ENCODE measurements around the gene LEKR1. TPM values are rescaled to one million over a fixed set of nuclear protein-coding genes. Genes with fewer than 3 reads are reported as not detected.

LEKR1 gene
- total RNA-seq, 1 experiment from 2014 or later = 1.4 TPM

GRCh38 chr3:157078811-157079185, 252.6 kb downstream of the LEKR1 start:
- no peak for DNase-seq (ENCODE audit: low read depth)

GRCh38 chr3:157079676-157080369, 253.7 kb downstream of the LEKR1 start:
- no peak for DNase-seq (ENCODE audit: low read depth)

GRCh38 chr3:157081626-157082210, 255.6 kb downstream of the LEKR1 start:
- peak; percentile 98 for DNase-seq (ENCODE audit: low read depth)

- peak; percentile 81 for DNase-seq (ENCODE audit: low read depth)
Observed at GRCh38 chr3:157082305-157082982, 256.3 kb downstream of the LEKR1 start.

GRCh38 chr3:157083824-157084223, 257.7 kb downstream of the LEKR1 start:
- no peak for DNase-seq (ENCODE audit: low read depth)

GRCh38 chr3:157086060-157086750, 260.1 kb downstream of the LEKR1 start:
- peak; percentile 19 for DNase-seq (ENCODE audit: low read depth)

GRCh38 chr3:157086775-157087174, 260.6 kb downstream of the LEKR1 start:
- DNase-seq (ENCODE audit: low read depth) = no peak

- DNase-seq (ENCODE audit: low read depth) = peak; percentile 57
Observed at GRCh38 chr3:157087373-157087772, 261.2 kb downstream of the LEKR1 start.

GRCh38 chr3:157087780-157088600, 261.8 kb downstream of the LEKR1 start:
- no peak for DNase-seq (ENCODE audit: low read depth)

GRCh38 chr3:157088601-157089454, 262.7 kb downstream of the LEKR1 start:
- peak; percentile 98 for DNase-seq (ENCODE audit: low read depth)

- peak; percentile 79 for DNase-seq (ENCODE audit: low read depth)
Observed at GRCh38 chr3:157089455-157090221, 263.5 kb downstream of the LEKR1 start.

GRCh38 chr3:157091083-157091833, 265.1 kb downstream of the LEKR1 start:
- DNase-seq (ENCODE audit: low read depth) = no peak

GRCh38 chr3:157092230-157092629, 266.1 kb downstream of the LEKR1 start:
- DNase-seq (ENCODE audit: low read depth) = no peak

GRCh38 chr3:157093096-157093495, 266.9 kb downstream of the LEKR1 start:
- no peak for DNase-seq (ENCODE audit: low read depth)

- DNase-seq (ENCODE audit: low read depth) = no peak
Observed at GRCh38 chr3:157094301-157094700, 268.1 kb downstream of the LEKR1 start.

GRCh38 chr3:157094751-157095480, 268.8 kb downstream of the LEKR1 start:
- DNase-seq (ENCODE audit: low read depth) = no peak

All from Daoy (cell line).